MCF 10A (cell line): ENCODE measurements around the gene NCF2. TPM values are rescaled to one million over a fixed set of nuclear protein-coding genes. Genes with fewer than 3 reads are reported as not detected.

Experiments
- BruUV-seq: library from RNA; stranded (reverse); fragments of 400-500 nt; replicated peaks from 2 replicates; lab custom pipeline; 2021; lab: Mats Ljungman, UMichigan
- CTCF ChIA-PET: fragments of 300-600 bp; sonication (Branson Sonifier 250); formaldehyde crosslinking; extraction: SDS; loops from one replicate; lab custom pipeline; 2021; ENCODE audit warnings: antibody characterized with exemption, inconsistent platforms; lab: Yijun Ruan, JAX
- POLR2A ChIA-PET: fragments of 300-600, 350-650 bp; sonication (Branson Sonifier 250); formaldehyde crosslinking; extraction: SDS; loops from one replicate; lab custom pipeline; 2020; ENCODE audit warnings: antibody characterized with exemption, inconsistent platforms; lab: Yijun Ruan, JAX
- DNase-seq: peaks from one replicate; pipeline ENCODE4 v3.0.0-alpha.2; 2018; ENCODE audit not compliant: unreplicated experiment
- H3K27ac Mint-ChIP-seq: one replicate; pipeline ENCODE4 v1.8.0; 2022; ENCODE audit warnings: mild to moderate bottlenecking, low read depth, mixed read lengths; ENCODE audit not compliant: unreplicated experiment
- H3K27me3 Mint-ChIP-seq: one replicate; pipeline ENCODE4 v1.8.0; 2022; ENCODE audit warnings: mixed read lengths; ENCODE audit not compliant: insufficient read depth, unreplicated experiment
- H3K36me3 Mint-ChIP-seq: one replicate; pipeline ENCODE4 v1.8.0; 2022; ENCODE audit warnings: mild to moderate bottlenecking, moderate library complexity, mixed read lengths; ENCODE audit not compliant: insufficient read depth, unreplicated experiment
- H3K4me1 Mint-ChIP-seq: one replicate; pipeline ENCODE4 v1.8.0; 2022; ENCODE audit warnings: mixed read lengths; ENCODE audit not compliant: insufficient read depth, unreplicated experiment
- H3K4me3 Mint-ChIP-seq: one replicate; pipeline ENCODE4 v1.8.0; 2022; ENCODE audit warnings: mild to moderate bottlenecking, moderate library complexity, mixed read lengths; ENCODE audit not compliant: unreplicated experiment
- H3K9me3 Mint-ChIP-seq: one replicate; pipeline ENCODE4 v1.8.0; 2022; ENCODE audit warnings: mixed read lengths; ENCODE audit not compliant: unreplicated experiment
- intact Hi-C: fragments of 100-400 bp; cut with micrococcal nuclease; formaldehyde crosslinking; loops from 2 replicates; pipeline ENCODE4 v1.14.1; 2022
- total RNA-seq: library from RNA; stranded (reverse); gene quantifications from 2 replicates; pipeline ENCODE4 v1.2.3, GENCODE V29; 2022
- TF ChIP-seq, protein P1 (sequence below): fragments of 200-600 bp; IDR thresholded peaks from one replicate; pipeline ENCODE4 v1.8.0; 2022; ENCODE audit warnings: antibody characterized with exemption, mild to moderate bottlenecking; ENCODE audit not compliant: unreplicated experiment

Gene NCF2
- total RNA-seq, 1 experiment from 2014 or later = 4.9 TPM

DNA sequence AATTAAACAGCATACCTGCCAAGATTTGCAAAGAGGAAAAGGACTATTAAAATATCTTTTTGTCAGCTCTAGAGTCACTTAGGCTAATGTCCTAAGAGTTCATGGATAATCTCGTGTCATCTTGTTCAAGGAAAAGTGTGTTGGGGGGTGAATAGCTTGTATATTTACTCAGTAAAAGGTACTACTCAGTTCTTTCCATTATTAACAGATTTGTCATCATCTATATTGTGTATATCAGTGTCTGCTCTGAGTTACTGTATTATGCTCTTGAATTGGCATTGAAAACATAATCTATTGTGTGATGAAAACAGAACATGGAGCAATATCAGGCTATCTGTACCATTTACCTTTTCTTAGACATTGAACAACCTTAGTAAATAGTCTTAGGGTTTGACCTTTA is 76.0 kb downstream of the NCF2 start:
- no peaks in the 10 kb centered on the region for H3K27me3 Mint-ChIP-seq
- POLR2A ChIA-PET = interaction anchor here (0.5 to 6.2 kb wide), 11 partner anchors 8 to 1202 kb away, joined by 3 to 59 read pairs (median 3); partner anchors contain the start of gene SMG7
- TF ChIP-seq, protein P1, sequence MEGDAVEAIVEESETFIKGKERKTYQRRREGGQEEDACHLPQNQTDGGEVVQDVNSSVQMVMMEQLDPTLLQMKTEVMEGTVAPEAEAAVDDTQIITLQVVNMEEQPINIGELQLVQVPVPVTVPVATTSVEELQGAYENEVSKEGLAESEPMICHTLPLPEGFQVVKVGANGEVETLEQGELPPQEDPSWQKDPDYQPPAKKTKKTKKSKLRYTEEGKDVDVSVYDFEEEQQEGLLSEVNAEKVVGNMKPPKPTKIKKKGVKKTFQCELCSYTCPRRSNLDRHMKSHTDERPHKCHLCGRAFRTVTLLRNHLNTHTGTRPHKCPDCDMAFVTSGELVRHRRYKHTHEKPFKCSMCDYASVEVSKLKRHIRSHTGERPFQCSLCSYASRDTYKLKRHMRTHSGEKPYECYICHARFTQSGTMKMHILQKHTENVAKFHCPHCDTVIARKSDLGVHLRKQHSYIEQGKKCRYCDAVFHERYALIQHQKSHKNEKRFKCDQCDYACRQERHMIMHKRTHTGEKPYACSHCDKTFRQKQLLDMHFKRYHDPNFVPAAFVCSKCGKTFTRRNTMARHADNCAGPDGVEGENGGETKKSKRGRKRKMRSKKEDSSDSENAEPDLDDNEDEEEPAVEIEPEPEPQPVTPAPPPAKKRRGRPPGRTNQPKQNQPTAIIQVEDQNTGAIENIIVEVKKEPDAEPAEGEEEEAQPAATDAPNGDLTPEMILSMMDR = no peak
- peaks cover 29% of the 10 kb centered on the region for H3K36me3 Mint-ChIP-seq
- BruUV-seq = no TSS peak
- no peak for DNase-seq
- no peak overlapping the region for H3K4me3 Mint-ChIP-seq
- peaks cover 49% of the 10 kb centered on the region for H3K4me1 Mint-ChIP-seq
- no peaks in the 10 kb centered on the region for H3K9me3 Mint-ChIP-seq
- H3K27ac Mint-ChIP-seq = no peak overlapping the region
- intact Hi-C loops = no loop called here
- CTCF ChIA-PET = interaction anchor here (0.6 to 1.0 kb wide), 3 partner anchors 43 to 50 kb away, joined by 3 to 5 read pairs (median 4); no protein-coding TSS in a partner anchor

DNA sequence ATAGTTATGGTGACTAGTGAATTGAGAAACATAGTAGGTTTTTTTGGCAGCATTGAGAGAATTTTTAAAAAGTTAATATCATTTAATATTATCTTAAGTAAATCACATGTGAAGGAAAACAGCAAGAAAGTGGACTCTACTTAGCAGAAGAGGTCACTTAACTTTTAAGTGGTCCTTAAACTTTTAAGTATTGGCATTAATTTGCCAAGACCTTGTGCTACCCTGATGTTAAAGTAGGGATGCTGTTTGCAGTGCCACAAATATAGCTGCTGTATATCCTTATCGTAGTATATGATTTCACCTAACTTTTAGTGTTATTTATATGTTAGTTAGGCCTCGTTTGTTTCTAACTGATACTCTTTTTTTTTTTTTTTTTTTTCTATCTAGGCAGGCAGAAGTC is 77.8 kb downstream of the NCF2 start:
- ChIA-PET POLR2A (interaction anchor here (0.6 to 1.1 kb wide), 2 partner anchors 9 to 27 kb away, joined by 3 to 4 read pairs; no protein-coding TSS in a partner anchor), CTCF (interaction anchor here (1.5 kb wide), 1 partner anchor 42 kb away, joined by 4 read pairs; no protein-coding TSS in a partner anchor)
- intact Hi-C loops = no loop called here
- peaks cover 22% of the 10 kb centered on the region for H3K36me3 Mint-ChIP-seq
- peaks cover 44% of the 10 kb centered on the region for H3K4me1 Mint-ChIP-seq
- H3K9me3 Mint-ChIP-seq = no peaks in the 10 kb centered on the region
- no peaks in the 10 kb centered on the region for H3K27me3 Mint-ChIP-seq
- peak overlapping the region; percentile 16 for H3K27ac Mint-ChIP-seq
- TF ChIP-seq, protein P1 = no peak
- no peak for DNase-seq
- no TSS peak for BruUV-seq
- H3K4me3 Mint-ChIP-seq = no peak overlapping the region

DNA sequence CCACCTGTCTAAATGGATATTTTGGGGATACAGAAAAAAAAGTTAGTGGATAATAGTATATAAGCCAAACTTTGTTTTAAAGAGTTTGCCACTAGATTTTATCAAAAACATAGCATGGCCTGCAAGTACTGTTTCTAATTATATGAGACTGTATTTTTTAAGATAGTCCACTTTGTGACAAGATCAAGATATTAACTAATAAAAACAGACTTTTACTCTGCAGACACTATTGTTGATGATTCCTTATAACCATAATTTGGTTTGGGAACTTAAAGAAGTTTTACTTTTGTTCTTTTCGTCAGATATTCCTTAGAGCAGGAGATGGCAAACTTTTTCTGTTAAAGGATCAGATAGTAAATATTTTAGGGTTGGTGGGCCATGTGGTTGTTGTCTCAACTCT is 81.6 kb downstream of the NCF2 start:
- H3K27me3 Mint-ChIP-seq = no peaks in the 10 kb centered on the region
- H3K4me1 Mint-ChIP-seq = peaks cover 14% of the 10 kb centered on the region
- no peaks in the 10 kb centered on the region for H3K9me3 Mint-ChIP-seq
- no peak overlapping the region for H3K4me3 Mint-ChIP-seq
- ChIA-PET CTCF (interaction anchor here (0.7 to 1.2 kb wide), 5 partner anchors 11 to 1025 kb away, joined by 3 to 6 read pairs (median 4); no protein-coding TSS in a partner anchor), POLR2A (interaction anchor here (0.5 to 1.4 kb wide), 4 partner anchors 12 to 397 kb away, joined by 3 to 6 read pairs (median 4); partner anchors contain the start of gene SMG7)
- no TSS peak for BruUV-seq
- no peak for DNase-seq
- no peak overlapping the region for H3K27ac Mint-ChIP-seq
- TF ChIP-seq, protein P1 = no peak
- intact Hi-C loops = no loop called here
- H3K36me3 Mint-ChIP-seq = no peaks in the 10 kb centered on the region

DNA sequence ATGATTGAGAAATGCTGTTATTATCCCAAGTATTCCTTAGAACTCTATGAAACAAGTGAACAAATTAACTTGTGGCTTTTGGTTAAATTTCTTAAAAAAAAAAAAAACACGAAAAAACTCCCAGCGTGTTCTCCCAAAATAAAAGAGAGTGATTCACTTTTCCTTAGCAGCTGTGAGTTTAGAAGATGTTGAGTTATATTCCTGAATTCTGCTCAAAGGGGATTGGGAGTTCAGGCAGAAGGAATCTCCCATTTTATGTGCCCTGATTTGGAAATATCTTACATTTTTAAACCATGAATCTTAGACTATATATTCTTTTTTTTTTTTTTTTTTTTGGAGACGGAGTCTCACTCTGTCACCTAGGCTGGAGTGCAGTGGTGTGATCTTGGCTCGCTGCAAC is 83.7 kb downstream of the NCF2 start:
- H3K36me3 Mint-ChIP-seq = no peaks in the 10 kb centered on the region
- BruUV-seq = no TSS peak
- CTCF ChIA-PET = interaction anchor here (0.6 kb wide), 1 partner anchor 54 kb away, joined by 3 read pairs; no protein-coding TSS in a partner anchor
- TF ChIP-seq, protein P1 = no peak
- H3K27ac Mint-ChIP-seq = no peak overlapping the region
- no peaks in the 10 kb centered on the region for H3K27me3 Mint-ChIP-seq
- H3K4me3 Mint-ChIP-seq = no peak overlapping the region
- POLR2A ChIA-PET = interaction anchor here (1.0 to 2.8 kb wide), 3 partner anchors 11 to 33 kb away, joined by 4 to 6 read pairs (median 5); partner anchors contain the start of gene SMG7
- no peak for DNase-seq
- intact Hi-C loops = no loop called here
- no peaks in the 10 kb centered on the region for H3K9me3 Mint-ChIP-seq
- H3K4me1 Mint-ChIP-seq = peaks cover 7% of the 10 kb centered on the region

Other genes with a start within 250 kb of the NCF2 start
- 4.7 and 10.8 TPM in 2 replicates for gene NMNAT2, start 172.1 kb downstream of the NCF2 start, total RNA-seq
- gene SMG7, start 118.0 kb downstream of the NCF2 start, total RNA-seq = 101 and 107 TPM in 2 replicates
- 195 and 240 TPM in 2 replicates for gene ARPC5, start 45.3 kb upstream of the NCF2 start, total RNA-seq
- not detected in 2 replicates for gene APOBEC4, start 62.9 kb upstream of the NCF2 start, total RNA-seq
- 2.1 and 2.3 TPM in 2 replicates for gene RGL1, start 214.7 kb upstream of the NCF2 start, total RNA-seq